Left lung (tissue), 10 donors: ENCODE results near the gene MICU2. TPM values are rescaled to one million over a fixed set of nuclear protein-coding genes. Genes with fewer than 3 reads are reported as not detected.

ENCODE experiments used
- ATAC-seq: fragments of 200-7000 bp; cut with Tn5 transposase; one replicate; pipeline ENCODE4 v1.9.1; 2020; ENCODE audit warnings: moderate library complexity
- DNase-seq, 4 donors: peaks; one replicate each; pipeline ENCODE4 v3.0.0-alpha.2; 2013 to 2020
- H3K27ac ChIP-seq, 2 donors: fragments of 200-600 bp; sonication (generic) in 1 of 2; one replicate each; pipeline versions ENCODE4 v1.5.0 to v1.8.0; 2020 to 2021
- H3K27me3 ChIP-seq, 2 donors: fragments of 200-600 bp; sonication (generic) in 1 of 2; one replicate each; pipeline versions ENCODE4 v1.5.0 to v1.8.0; 2020 to 2021
- H3K36me3 ChIP-seq, 2 donors: fragments of 200-600 bp; sonication (generic) in 1 of 2; one replicate each; pipeline versions ENCODE4 v1.5.0 to v1.8.0; 2020 to 2021
- H3K4me1 ChIP-seq, 2 donors: fragments of 200-600 bp; one replicate each; pipeline ENCODE4 v1.8.0; 2021
- H3K4me3 ChIP-seq, 2 donors: fragments of 200-600 bp; sonication (generic) in 1 of 2; one replicate each; pipeline versions ENCODE4 v1.5.0 to v1.8.0; 2020 to 2021; ENCODE audit warnings: mild to moderate bottlenecking in 1 of 2
- H3K9me3 ChIP-seq, 2 donors: fragments of 200-600 bp; sonication (generic) in 1 of 2; one replicate each; pipeline versions ENCODE4 v1.5.0 to v1.8.0; 2020 to 2021
- CTCF ChIP-seq, 2 donors: fragments of 200-600 bp; sonication (generic) in 1 of 2; IDR thresholded peaks; one replicate each; pipeline versions ENCODE4 v1.5.0 to v1.8.0; 2021; ENCODE audit warnings: antibody characterized with exemption in 2 of 2
- intact Hi-C, 2 donors: fragments of 100-400 bp; cut with DNase I; formaldehyde crosslinking; loops; one replicate each; pipeline versions ENCODE4 v1.11.2 to v1.14.2; 2022
- polyA plus RNA-seq, 6 donors: library from polyadenylated mRNA; unstranded; fragments of 120-200 nt; gene quantifications; one replicate each; pipeline ENCODE4 v1.2.1, GENCODE V29; 2013; ENCODE audit not compliant: insufficient read length in 6 of 6
- total RNA-seq, 2 donors: library from RNA; stranded (reverse); fragmentation: NEBNext Ultra II Directional; extraction: Animal tissue kit (Norgen Biotek cat#: 25700); gene quantifications; one replicate each; pipeline ENCODE4 v1.2.1, GENCODE V29; 2021
- donor health status: DM: no; HTN: yes; CAD: no.
- donor health status: DM: no; HTN: no; CAD: no.

The MICU2 gene
- total and polyA plus RNA-seq, 8 donors, result 32.4 to 96.7 (median 76.4) TPM

GRCh38 chr13:21620861-21621260, 16.9 kb upstream of the MICU2 start:
- no peaks in the 10 kb centered on the region for H3K9me3 ChIP-seq
- DNase-seq, result no peak
- no peak for TF ChIP-seq CTCF (IDR thresholded peaks at IDR 0.05)

GRCh38 chr13:21619633-21620220, 15.8 kb upstream of the MICU2 start:
- H3K27ac ChIP-seq, result no peak overlapping the region
- ATAC-seq, result no peak
- TF ChIP-seq CTCF (IDR thresholded peaks at IDR 0.05), result no peak
- intact Hi-C loops, result no loop called here
- H3K9me3 ChIP-seq, result no peaks in the 10 kb centered on the region
- no peak overlapping the region for H3K4me3 ChIP-seq
- DNase-seq, result no peak
- H3K4me1 ChIP-seq, result peaks cover 0 to 7% of the 10 kb centered on the region in 2 donors
- peaks cover 0 to 4% of the 10 kb centered on the region in 2 donors for H3K27me3 ChIP-seq
- no peaks in the 10 kb centered on the region for H3K36me3 ChIP-seq

More at GRCh38 chr13:21620861-21621260, 16.9 kb upstream of the MICU2 start:
- Histone ChIP-seq H3K4me1 (peaks cover 0 to 7% of the 10 kb centered on the region in 2 donors), H3K4me3 (no peak overlapping the region), H3K27ac (no peak overlapping the region), H3K27me3 (peaks cover 0 to 4% of the 10 kb centered on the region in 2 donors), H3K36me3 (no peaks in the 10 kb centered on the region)
- intact Hi-C loops, result no loop called here
- no peak for ATAC-seq

GRCh38 chr13:21616880-21617279, 12.9 kb upstream of the MICU2 start:
- peak; percentile 23 for ATAC-seq

GRCh38 chr13:21616205-21616866, 12.4 kb upstream of the MICU2 start:
- no peak for ATAC-seq
- no peak for DNase-seq
- no peak overlapping the region for H3K4me3 ChIP-seq
- H3K36me3 ChIP-seq, result no peaks in the 10 kb centered on the region
- H3K4me1 ChIP-seq, result peaks cover 0 to 7% of the 10 kb centered on the region in 2 donors
- intact Hi-C loops, result no loop called here
- H3K9me3 ChIP-seq, result no peaks in the 10 kb centered on the region
- TF ChIP-seq CTCF (IDR thresholded peaks at IDR 0.05), result no peak
- no peak overlapping the region for H3K27ac ChIP-seq
- H3K27me3 ChIP-seq, result peaks cover 0 to 4% of the 10 kb centered on the region in 2 donors

More at GRCh38 chr13:21616880-21617279, 12.9 kb upstream of the MICU2 start:
- TF ChIP-seq CTCF (IDR thresholded peaks at IDR 0.05), result no peak
- Histone ChIP-seq H3K36me3 (no peaks in the 10 kb centered on the region), H3K4me1 (peaks cover 0 to 7% of the 10 kb centered on the region in 2 donors), H3K27ac (no peak overlapping the region), H3K9me3 (no peaks in the 10 kb centered on the region), H3K27me3 (peaks cover 0 to 4% of the 10 kb centered on the region in 2 donors), H3K4me3 (no peak overlapping the region)
- intact Hi-C loops, result no loop called here
- DNase-seq, result no peak

GRCh38 chr13:21615427-21615826, 11.5 kb upstream of the MICU2 start:
- H3K27ac ChIP-seq, result no peak overlapping the region
- no peaks in the 10 kb centered on the region for H3K36me3 ChIP-seq
- TF ChIP-seq CTCF (IDR thresholded peaks at IDR 0.05), result no peak
- intact Hi-C loops, result no loop called here
- no peak for DNase-seq
- peaks cover 0 to 8% of the 10 kb centered on the region in 2 donors for H3K27me3 ChIP-seq
- no peaks in the 10 kb centered on the region for H3K9me3 ChIP-seq
- H3K4me3 ChIP-seq, result no peak overlapping the region
- peaks cover 0 to 7% of the 10 kb centered on the region in 2 donors for H3K4me1 ChIP-seq
- ATAC-seq, result no peak
